Fibroblast of skin of abdomen (primary cell): ENCODE data around the gene DHX32.

Experiments used
- DNase-seq: peaks from one replicate; pipeline ENCODE4 v3.0.0-alpha.2; 2013

Gene DHX32

DNA sequence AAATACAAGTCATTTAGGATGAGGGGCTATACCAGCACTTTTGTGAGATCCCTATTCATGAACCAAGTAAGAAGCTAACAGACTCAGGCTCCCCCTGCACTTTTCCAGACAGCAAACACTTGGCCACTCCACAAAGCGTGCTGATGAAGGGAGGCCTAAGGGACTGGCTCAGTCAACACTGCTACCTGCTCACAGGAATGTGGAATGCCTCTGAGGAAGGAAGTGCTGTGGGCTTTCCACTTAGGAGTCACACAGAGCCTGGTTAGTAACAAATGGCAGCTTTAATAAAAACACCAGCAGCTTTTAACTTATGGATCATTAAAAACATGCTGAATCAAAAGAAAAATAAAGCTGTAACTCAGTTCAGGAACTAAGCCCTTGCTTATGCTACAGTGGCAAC is 73.0 kb downstream of the DHX32 start:
- no peak for DNase-seq

GRCh38 chr10:125802739-125803138 is 78.4 kb downstream of the DHX32 start:
- no peak for DNase-seq

GRCh38 chr10:125802131-125802530 is 79.0 kb downstream of the DHX32 start:
- no peak for DNase-seq

DNA sequence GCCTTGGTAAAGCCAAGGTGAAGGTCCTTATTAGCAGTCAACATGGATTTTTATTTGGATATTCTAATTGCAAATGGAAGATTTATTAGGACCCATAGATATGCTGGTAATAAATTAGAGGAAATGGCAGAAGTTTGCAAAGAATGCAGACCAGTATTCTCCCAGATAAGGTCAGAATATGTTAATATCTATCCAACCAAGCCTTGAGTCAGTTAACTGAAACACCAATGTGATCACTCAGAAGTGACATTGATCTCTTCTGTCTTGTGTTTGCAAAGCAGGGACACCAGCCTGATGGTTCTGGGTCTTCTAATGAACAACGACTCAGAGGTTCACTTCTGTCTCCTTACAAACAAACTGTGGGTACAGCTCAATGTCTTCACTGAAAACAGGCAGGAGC is 79.5 kb downstream of the DHX32 start:
- no peak for DNase-seq

DNA sequence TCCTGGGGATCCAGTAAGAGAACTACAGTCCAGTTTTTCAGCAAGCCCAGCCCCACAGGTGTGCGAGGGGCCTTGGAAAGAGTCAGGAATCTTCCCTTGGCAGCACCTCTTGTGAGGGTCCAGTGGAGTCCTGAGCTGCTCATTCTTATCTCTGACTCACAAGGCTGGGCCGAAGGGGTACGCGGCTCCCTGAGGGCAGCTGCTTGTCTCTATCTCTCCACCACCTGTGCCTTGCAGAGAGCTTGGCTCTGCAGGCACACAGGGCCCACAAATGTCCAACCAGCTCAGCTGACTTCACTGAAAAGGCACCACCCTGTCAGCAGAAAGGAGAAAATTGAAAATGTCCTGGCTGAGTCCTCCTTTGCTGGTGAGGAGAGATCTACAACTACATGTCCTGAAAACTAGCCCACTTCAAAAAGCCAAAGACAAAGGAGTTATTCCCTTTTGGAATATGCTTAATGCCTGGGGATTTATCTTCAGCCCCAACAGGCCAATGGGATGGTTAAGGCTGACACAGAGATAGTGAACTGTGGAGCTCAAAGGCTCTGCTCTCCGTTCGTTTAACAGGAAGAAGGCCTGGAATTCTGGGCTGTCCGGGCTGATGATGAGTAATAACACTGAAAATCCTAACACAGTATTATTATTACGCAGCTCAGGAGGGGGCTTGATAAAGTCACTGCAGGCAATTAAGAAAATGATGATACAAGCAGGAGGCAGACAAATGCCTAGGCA is 81.5 kb downstream of the DHX32 start:
- DNase-seq: no peak

DNA sequence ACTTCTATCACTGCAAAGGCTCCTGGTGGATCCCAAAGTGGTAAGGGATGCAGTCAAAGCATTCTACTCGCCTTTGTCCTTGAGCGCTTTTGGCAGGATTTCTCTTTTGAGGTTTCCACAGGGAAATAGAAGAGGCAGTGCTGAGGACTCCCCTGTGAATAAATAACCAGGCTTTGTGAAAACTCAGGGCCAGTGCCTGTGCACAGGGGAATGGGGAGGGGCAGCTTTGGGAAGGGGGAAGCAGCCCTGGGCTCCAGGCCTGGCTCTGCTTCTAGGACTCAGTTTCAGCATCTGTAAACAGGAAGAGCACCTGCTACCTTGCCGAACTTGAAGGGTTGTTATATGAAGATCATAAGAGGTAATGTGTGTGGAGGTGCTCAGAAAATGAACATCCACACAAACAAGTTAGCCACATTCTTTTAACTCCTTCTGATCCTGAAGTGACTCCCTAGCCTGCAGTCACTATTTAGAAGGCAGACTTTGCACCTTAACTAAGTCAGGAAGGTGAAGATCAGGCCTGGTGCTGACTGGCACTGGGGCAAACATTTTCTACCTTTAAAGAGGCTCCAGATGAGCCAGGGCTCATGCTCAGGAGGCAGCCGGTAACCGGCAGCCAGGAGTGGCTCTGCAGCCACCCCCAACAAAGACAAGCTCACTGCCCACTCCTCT is 83.0 kb downstream of the DHX32 start:
- no peak for DNase-seq

- DNase-seq: no peak
Measured at GRCh38 chr10:125797424-125797823, 83.7 kb downstream of the DHX32 start.

DNA sequence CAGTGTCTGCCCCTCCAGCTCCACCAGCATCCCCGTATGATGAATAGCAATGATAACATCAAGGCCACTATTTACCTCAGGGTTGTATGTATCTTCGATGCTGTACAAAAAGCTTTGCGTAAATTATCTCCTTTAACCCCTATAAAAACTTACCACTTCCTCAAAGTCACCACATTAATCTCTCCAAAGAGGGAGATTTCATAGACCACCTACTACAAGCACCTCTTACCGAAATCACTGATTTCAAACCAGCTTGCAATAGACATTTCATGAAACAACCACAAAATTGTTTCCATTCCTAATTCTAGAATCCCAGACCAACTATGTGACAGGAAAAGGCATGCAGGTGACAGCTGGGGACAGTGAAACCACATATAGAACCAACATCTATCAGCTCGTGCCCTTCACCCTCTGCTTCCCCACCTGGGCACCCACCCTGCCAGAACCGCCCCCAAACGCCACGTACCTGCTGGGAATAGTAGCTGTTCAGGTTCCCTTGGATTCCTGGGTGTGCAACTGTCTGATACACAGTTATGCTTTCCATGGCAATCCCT is 85.4 kb downstream of the DHX32 start:
- no peak for DNase-seq

DNA sequence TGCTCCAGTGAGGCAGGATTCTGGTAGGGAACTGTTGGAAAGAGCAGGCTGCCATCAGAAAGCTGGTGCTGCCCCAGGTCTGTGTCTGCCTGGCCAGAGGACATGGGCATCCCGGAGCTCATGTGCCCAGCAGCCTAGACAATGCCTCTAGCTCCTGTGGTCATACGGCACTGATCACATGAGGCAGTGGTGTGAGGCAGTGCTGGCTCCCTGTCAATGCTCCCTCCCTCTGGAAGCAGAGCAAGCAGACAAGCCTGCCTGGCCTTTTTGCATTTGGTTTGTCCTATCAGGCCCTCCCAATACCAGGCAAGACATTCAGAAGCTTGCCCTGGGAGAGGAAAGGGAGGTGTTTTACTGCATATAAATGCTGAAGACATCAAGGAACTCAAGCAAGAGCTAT is 86.0 kb downstream of the DHX32 start:
- DNase-seq: no peak

- no peak for DNase-seq
Measured at GRCh38 chr10:125792342-125793300, 88.5 kb downstream of the DHX32 start.

DNA sequence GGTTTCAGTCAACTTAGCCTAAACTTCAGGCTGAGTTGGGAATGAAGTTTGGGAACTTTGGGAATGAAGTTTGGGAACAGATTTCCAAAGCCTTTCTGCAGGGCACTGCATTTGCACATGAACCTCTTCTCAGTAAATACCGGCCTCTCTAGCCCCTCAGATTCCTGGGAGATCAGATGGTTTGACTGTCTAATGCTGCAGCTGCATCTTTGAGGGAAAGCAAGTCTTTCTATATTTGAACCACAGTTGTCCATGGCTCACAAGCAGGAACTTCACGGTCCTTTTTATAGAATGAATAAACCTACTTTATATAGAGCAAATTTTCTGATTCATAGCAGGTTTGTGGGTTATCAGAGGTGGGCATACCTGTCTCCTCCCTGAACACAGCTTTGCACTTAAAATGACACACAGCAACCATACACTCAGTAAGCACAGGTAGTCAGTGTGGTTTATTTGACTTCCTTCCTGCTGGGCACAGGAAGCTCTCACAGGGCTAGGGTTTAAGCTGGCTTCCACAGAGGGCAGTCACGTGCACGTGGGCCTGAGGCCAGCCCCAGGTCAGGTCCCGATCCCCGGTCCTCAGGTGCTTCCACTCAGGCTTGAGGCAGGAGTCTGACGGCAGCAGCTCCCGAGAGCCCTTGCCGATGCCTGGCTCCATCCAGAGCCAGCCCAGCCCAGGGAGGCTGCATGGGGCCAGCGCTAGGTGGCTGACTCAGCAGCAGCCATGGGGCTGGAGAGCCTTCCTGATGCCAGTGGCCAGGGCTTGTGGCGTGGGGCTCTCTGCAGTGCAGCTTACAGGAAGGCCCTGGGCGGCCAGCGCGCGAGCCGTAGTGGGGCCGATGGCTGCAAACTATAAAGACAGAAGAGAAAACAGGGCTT is 92.7 kb downstream of the DHX32 start:
- no peak for DNase-seq
